Dermis microvascular lymphatic vessel endothelial cell (primary cell): ENCODE data around the gene ABCC3. TPM values are rescaled to one million over a fixed set of nuclear protein-coding genes. Genes with fewer than 3 reads are reported as not detected.

Source experiments
- DNase-seq, 2 donors: peaks; one replicate each; pipeline versions ENCODE4 v3.0.0 to v3.0.0-alpha.2; 2010; ENCODE audit warnings: low read depth in 2 of 2
- total RNA-seq: library from RNA; depleted of rRNA; stranded (reverse); fragments of >200 nt; gene quantifications from 2 replicates; pipeline ENCODE4 v1.2.1, GENCODE V29; 2014

Gene ABCC3
- total RNA-seq, 1 donor from 2014 or later = 0.90 TPM

- no peak for DNase-seq
Observed at GRCh38 chr17:50731575-50732460, 97.1 kb downstream of the ABCC3 start.

DNA sequence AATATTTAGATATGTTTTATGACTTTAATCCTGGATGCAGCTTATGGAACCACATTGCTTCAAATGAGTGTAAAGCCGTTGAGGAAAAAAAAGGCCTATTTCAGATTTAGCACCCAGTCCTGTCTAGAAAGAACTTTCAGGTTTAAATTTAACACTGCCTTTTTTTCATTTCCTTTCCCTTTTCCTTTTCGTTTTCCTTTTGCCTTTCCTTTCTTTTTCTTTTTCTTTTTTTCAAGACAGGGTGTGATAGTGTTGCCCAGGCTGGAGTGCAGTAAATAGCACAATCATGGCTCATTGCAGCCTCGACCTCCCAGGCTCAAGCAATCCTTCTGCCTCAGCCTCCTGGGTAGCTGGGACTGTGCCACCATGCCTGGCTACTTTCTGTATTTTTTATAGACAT lies 100.6 kb downstream of the ABCC3 start:
- no peak for DNase-seq

DNA sequence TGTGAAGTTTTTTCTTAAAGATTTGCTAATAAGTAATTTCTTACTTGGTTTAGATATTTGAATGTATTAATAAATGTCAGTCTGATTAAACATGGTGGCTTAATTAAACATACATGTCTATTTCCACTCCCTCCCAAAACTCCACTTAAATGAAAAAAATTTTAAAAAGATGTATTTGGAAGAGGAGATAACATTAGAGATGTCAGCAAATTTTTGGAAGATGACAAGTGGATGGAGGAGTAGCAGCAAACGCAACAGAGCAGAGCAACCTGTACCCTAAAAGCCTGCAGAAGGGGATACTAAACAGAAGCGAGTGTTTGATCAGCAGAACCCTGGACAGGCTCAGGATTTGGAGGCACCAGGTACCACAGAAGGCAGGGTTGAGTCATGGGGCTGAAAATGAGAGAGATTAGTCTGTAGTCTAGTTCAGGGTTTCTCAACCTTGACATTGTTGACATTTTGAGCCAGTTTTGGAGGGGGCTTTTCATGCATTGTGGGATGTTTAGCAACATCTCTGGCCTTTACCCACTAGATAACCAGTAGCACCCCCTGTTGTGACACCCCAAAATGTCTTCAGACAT lies 102.5 kb downstream of the ABCC3 start:
- DNase-seq = no peak

GRCh38 chr17:50739098-50739497 lies 104.4 kb downstream of the ABCC3 start:
- DNase-seq = no peak

Other genes starting within 250 kb of the ABCC3 start
- gene LRRC59, start 237.4 kb upstream of the ABCC3 start, total RNA-seq = 105 and 116 TPM in 2 replicates
- gene ACSF2, start 208.7 kb upstream of the ABCC3 start, total RNA-seq = 5.8 and 7.5 TPM in 2 replicates
- gene CHAD, start 166.0 kb upstream of the ABCC3 start, total RNA-seq = not detected in 2 replicates
- gene RSAD1, start 156.0 kb upstream of the ABCC3 start, total RNA-seq = 12.5 and 16.3 TPM in 2 replicates
- 0.13 and 0.26 TPM in 2 replicates for gene MYCBPAP, start 126.4 kb upstream of the ABCC3 start, total RNA-seq
- 0.13 TPM in 1 of 2 replicates, not detected in the other for gene EPN3, start 102.1 kb upstream of the ABCC3 start, total RNA-seq
- 37.2 and 42.2 TPM in 2 replicates for gene SPATA20, start 87.7 kb upstream of the ABCC3 start, total RNA-seq
- gene CACNA1G, start 74.2 kb upstream of the ABCC3 start, total RNA-seq = not detected in 2 replicates
- 26.7 and 27.0 TPM in 2 replicates for gene ANKRD40, start 73.0 kb downstream of the ABCC3 start, total RNA-seq
- gene LUC7L3, start 84.7 kb downstream of the ABCC3 start, total RNA-seq = 13.9 and 14.2 TPM in 2 replicates
- gene ANKRD40CL, start 132.6 kb downstream of the ABCC3 start, total RNA-seq = not detected in 2 replicates
- gene WFIKKN2, start 200.7 kb downstream of the ABCC3 start, total RNA-seq = under 0.01 TPM in 1 of 2 replicates, not detected in the other
- gene TOB1, start 231.5 kb downstream of the ABCC3 start, total RNA-seq = 2.8 and 3.0 TPM in 2 replicates